H1 (cell line): Measurements from ENCODE around the gene CAPN7. TPM values are rescaled to one million over a fixed set of nuclear protein-coding genes. Genes with fewer than 3 reads are reported as not detected.

ENCODE experiments used
- CTCF ChIA-PET: fragments of 300-600 bp; sonication (Branson Sonifier 250); formaldehyde crosslinking; loops from one replicate; lab custom pipeline; 2021; ENCODE audit not compliant: partially characterized antibody; lab: Charles Lee
- POLR2A ChIA-PET: fragments of 300-600 bp; sonication (Branson Sonifier 250); formaldehyde crosslinking; loops from one replicate; lab custom pipeline; 2021; ENCODE audit warnings: inconsistent platforms; ENCODE audit not compliant: partially characterized antibody; lab: Charles Lee
- DNase-seq, 2 experiments: peaks; one replicate each; pipeline versions ENCODE4 v3.0.0 to v3.0.0-alpha.2; 2010 to 2022; ENCODE audit warnings: low spot score in 2 of 2, low read depth in 1 of 2, mixed read lengths in 1 of 2
- FAIRE-seq: peaks from 2 replicates; lab custom pipeline; 2011; peaks lifted over from hg19 to GRCh38; lab: Jason Lieb, UNC
- H2AFZ ChIP-seq: 2 replicates; pipeline ENCODE4 v1.8.1; 2012; ENCODE audit warnings: low read length, inconsistent platforms
- H2AK5ac ChIP-seq: 2 replicates; pipeline ENCODE4 v1.6.1; 2013; ENCODE audit warnings: low read depth, low read length
- H2BK120ac ChIP-seq: replicated peaks from 2 replicates; pipeline ENCODE3; 2013; ENCODE audit warnings: low read depth, low read length, inconsistent platforms
- H2BK12ac ChIP-seq: 2 replicates; pipeline ENCODE4 v1.6.1; 2013; ENCODE audit warnings: low read depth, low read length
- H2BK15ac ChIP-seq: 2 replicates; pipeline ENCODE4 v1.6.1; 2013; ENCODE audit warnings: low read length
- H2BK20ac ChIP-seq: 2 replicates; pipeline ENCODE4 v1.6.1; 2013; ENCODE audit warnings: low read length
- H2BK5ac ChIP-seq: 2 replicates; pipeline ENCODE4 v1.6.1; 2013; ENCODE audit warnings: low read depth, low read length
- H3K14ac ChIP-seq: 2 replicates; pipeline ENCODE4 v1.6.1; 2013; ENCODE audit warnings: inconsistent platforms; ENCODE audit not compliant: insufficient read length
- H3K18ac ChIP-seq: 2 replicates; pipeline ENCODE4 v1.6.1; 2013; ENCODE audit warnings: low read length; ENCODE audit errors: extremely low read depth
- H3K23ac ChIP-seq: 2 replicates; pipeline ENCODE4 v1.6.1; 2013; ENCODE audit warnings: inconsistent platforms; ENCODE audit not compliant: insufficient read length
- H3K23me2 ChIP-seq: 2 replicates; pipeline ENCODE4 v1.6.1; 2013; ENCODE audit warnings: low read depth, low read length
- H3K27ac ChIP-seq: 2 replicates; pipeline ENCODE4 v1.6.1; 2011; ENCODE audit warnings: low read depth, low read length, inconsistent platforms
- H3K27me3 ChIP-seq, 4 experiments: replicated peaks in 1 of 4; 1 replicate in 1 of 4; 2 replicates in 3 of 4; pipeline versions ENCODE4 v1.6.1 to v1.8.1; 2011 to 2013; ENCODE audit warnings: low read length in 3 of 4, mild to moderate bottlenecking in 3 of 4, inconsistent platforms in 2 of 4, mixed read lengths in 2 of 4, moderate library complexity in 1 of 4; ENCODE audit not compliant: control insufficient read depth in 3 of 4, insufficient read depth in 3 of 4; ENCODE audit errors: extremely low read depth in 1 of 4
- H3K36me3 ChIP-seq, 4 experiments: 2 replicates each; pipeline versions ENCODE4 v1.6.1 to v1.8.1; 2011 to 2013; ENCODE audit warnings: mild to moderate bottlenecking in 4 of 4, low read length in 3 of 4, moderate library complexity in 2 of 4, control low read depth in 1 of 4, inconsistent platforms in 1 of 4; ENCODE audit not compliant: insufficient read depth in 4 of 4, control insufficient read depth in 2 of 4
- H3K4ac ChIP-seq: replicated peaks from 2 replicates; pipeline ENCODE3; 2013; ENCODE audit warnings: low read length, low read depth, mixed read lengths, inconsistent platforms; ENCODE audit not compliant: insufficient read length
- H3K4me1 ChIP-seq, 4 experiments: replicated peaks in 1 of 4; 1 replicate in 1 of 4; 2 replicates in 3 of 4; pipeline versions ENCODE4 v1.6.1 to v1.8.1; 2011 to 2013; ENCODE audit warnings: low read length in 3 of 4, inconsistent platforms in 2 of 4, mixed read lengths in 1 of 4; ENCODE audit not compliant: insufficient read depth in 4 of 4, control insufficient read depth in 3 of 4
- H3K4me2 ChIP-seq, 2 experiments: 2 replicates each; pipeline versions ENCODE4 v1.6.1 to v1.8.1; 2011 to 2013; ENCODE audit warnings: low read depth in 2 of 2, low read length in 2 of 2, control low read depth in 1 of 2, inconsistent platforms in 1 of 2, mild to moderate bottlenecking in 1 of 2; ENCODE audit not compliant: insufficient read depth in 1 of 2
- H3K4me3 ChIP-seq, 4 experiments: fragments of 200-600, 300-600 bp in 1 of 4; sonication (generic), shearing (Covaris generic), sonication (Bioruptor Twin) in 1 of 4; 2 replicates each; pipeline versions ENCODE4 v1.5.1 to v1.8.1; 2011 to 2016; ENCODE audit warnings: low read length in 4 of 4, low read depth in 3 of 4, control low read depth in 2 of 4, inconsistent platforms in 2 of 4, mild to moderate bottlenecking in 2 of 4, mixed read lengths in 1 of 4, moderate library complexity in 1 of 4; ENCODE audit not compliant: insufficient read depth in 2 of 4; ENCODE audit errors: extremely low read depth in 1 of 4
- H3K56ac ChIP-seq: replicated peaks from 2 replicates; pipeline ENCODE3; 2013; ENCODE audit warnings: low read depth, mild to moderate bottlenecking, mixed read lengths, low read length, inconsistent platforms; ENCODE audit not compliant: insufficient read length
- H3K79me1 ChIP-seq: 2 replicates; pipeline ENCODE4 v1.6.1; 2013; ENCODE audit warnings: low read depth, low read length, control low read depth
- H3K79me2 ChIP-seq, 2 experiments: 2 replicates each; pipeline versions ENCODE4 v1.6.1 to v1.8.1; 2012 to 2013; ENCODE audit warnings: low read length in 2 of 2, mild to moderate bottlenecking in 2 of 2, inconsistent platforms in 1 of 2; ENCODE audit not compliant: insufficient read depth in 2 of 2, control insufficient read depth in 1 of 2
- H3K9ac ChIP-seq, 4 experiments: replicated peaks in 1 of 4; 1 replicate in 1 of 4; 2 replicates in 3 of 4; pipeline versions ENCODE4 v1.6.1 to v1.8.1; 2011 to 2013; ENCODE audit warnings: low read depth in 3 of 4, low read length in 3 of 4, control low read depth in 2 of 4, mild to moderate bottlenecking in 2 of 4, moderate library complexity in 2 of 4, inconsistent platforms in 1 of 4; ENCODE audit errors: extremely low read depth in 1 of 4
- H3K9me3 ChIP-seq, 2 experiments: 2 replicates each; pipeline versions ENCODE4 v1.6.1 to v1.8.1; 2012 to 2013; ENCODE audit warnings: mild to moderate bottlenecking in 2 of 2, moderate library complexity in 2 of 2, control low read depth in 1 of 2, inconsistent platforms in 1 of 2, low read depth in 1 of 2, low read length in 1 of 2, mixed read lengths in 1 of 2; ENCODE audit not compliant: insufficient read depth in 2 of 2
- H4K20me1 ChIP-seq, 2 experiments: replicated peaks in 1 of 2; 2 replicates each; pipeline versions ENCODE3 to v1.8.1; 2011 to 2013; ENCODE audit warnings: inconsistent platforms in 2 of 2, low read length in 2 of 2, mild to moderate bottlenecking in 1 of 2; ENCODE audit not compliant: insufficient read depth in 2 of 2, control insufficient read depth in 1 of 2
- H4K5ac ChIP-seq: 2 replicates; pipeline ENCODE4 v1.6.1; 2013; ENCODE audit warnings: low read length, low read depth, mixed read lengths, inconsistent platforms; ENCODE audit not compliant: insufficient read length
- H4K8ac ChIP-seq: 2 replicates; pipeline ENCODE4 v1.8.0; 2013; ENCODE audit warnings: mild to moderate bottlenecking, moderate library complexity, low read length, inconsistent platforms; ENCODE audit not compliant: insufficient read depth; ENCODE audit errors: extremely low read depth
- H4K91ac ChIP-seq: replicated peaks from 2 replicates; pipeline ENCODE3; 2013; ENCODE audit warnings: low read length, mixed read lengths, inconsistent platforms; ENCODE audit not compliant: insufficient read length
- TEAD4 ChIP-seq: IDR thresholded peaks from 2 replicates; pipeline ENCODE4 v1.6.1; 2012; ENCODE audit warnings: low read depth, low read length, inconsistent platforms, mixed read lengths
- WGBS, 2 experiments: shearing (Covaris generic) in 1 of 2; methylation state at CpG; one replicate each; pipeline versions ENCODE4 v1.1.6 to v1.1.7; 2013 to 2015; ENCODE audit warnings: low lambda C conversion rate in 2 of 2, mixed read lengths in 2 of 2, inconsistent platforms in 1 of 2, low coverage in 1 of 2, missing lambda C conversion rate in 1 of 2; ENCODE audit not compliant: insufficient replicate concordance in 2 of 2, insufficient coverage in 1 of 2, insufficient read length in 1 of 2; ENCODE audit errors: extremely low coverage in 1 of 2, missing lambda C conversion rate in 1 of 2; 5-methylcytosine and 5-hydroxymethylcytosine counted together
- polyA plus RNA-seq, 7 experiments: library from polyadenylated mRNA; depleted of rRNA in 3 of 7; stranded (reverse) in 5 of 7; unstranded in 2 of 7; fragments of >200 nt in 5 of 7; fragments of 200-250 nt in 2 of 7; gene quantifications; 1 replicate in 5 of 7; 2 replicates in 1 of 7; 4 replicates in 1 of 7; pipeline versions ENCODE4 v1.2.1 to v1.2.3, GENCODE V29; 2011 to 2013; ENCODE audit warnings: missing spikeins in 2 of 7, mixed read lengths in 2 of 7
- total RNA-seq: library from RNA; stranded (reverse); fragmentation: NEBNext Ultra II Directional; extraction: Animal tissue kit (Norgen Biotek cat#: 25700); gene quantifications from 2 replicates; pipeline ENCODE4 v1.2.1, GENCODE V29; 2021

Gene CAPN7
- total and polyA plus RNA-seq, 2 of the 8 experiments (the other 6 are each of a cell fraction or from before 2014, with no cell fraction given): 5.3 to 13.2 TPM

- H3K79me1 ChIP-seq: no peaks in the 10 kb centered on the region
- POLR2A ChIA-PET: no interaction called here
- H3K9me3 ChIP-seq: no peaks in the 10 kb centered on the region
- no peak overlapping the region for H3K9ac ChIP-seq
- H2BK15ac ChIP-seq: no peak overlapping the region
- no peak overlapping the region for H4K91ac ChIP-seq
- no peak overlapping the region for H3K23ac ChIP-seq
- no peaks in the 10 kb centered on the region for H3K23me2 ChIP-seq
- H2AFZ ChIP-seq: no peak overlapping the region
- no peak overlapping the region for H2BK12ac ChIP-seq
- no peak overlapping the region for H2BK120ac ChIP-seq
- no peak overlapping the region for H2AK5ac ChIP-seq
- H3K4me3 ChIP-seq: no peak overlapping the region
- peaks cover 0 to 38% (median 9%) of the 10 kb centered on the region in 4 experiments; a peak in 7 of 8 replicates for H3K36me3 ChIP-seq
- H2BK20ac ChIP-seq: no peak overlapping the region
- no peak overlapping the region for H4K8ac ChIP-seq
- H4K5ac ChIP-seq: no peak overlapping the region
- H3K79me2 ChIP-seq: no peaks in the 10 kb centered on the region
- H4K20me1 ChIP-seq: peaks cover 0 to 3% of the 10 kb centered on the region in 2 experiments
- no peak for FAIRE-seq
- H3K14ac ChIP-seq: no peak overlapping the region
- CTCF ChIA-PET: interaction anchor here (0.6 to 1.5 kb wide), 4 partner anchors 22 to 159 kb away, joined by 3 to 5 read pairs (median 3); partner anchors contain the start of gene CAPN7
- no peaks in the 10 kb centered on the region for H3K4me1 ChIP-seq
- no peak overlapping the region for H3K4me2 ChIP-seq
- H3K27ac ChIP-seq: no peak overlapping the region
- DNase-seq: no peak
- no peak overlapping the region for H3K56ac ChIP-seq
- WGBS, 2 experiments: 84% methylated on average over 2 of the region's 2 CpGs; no CpG with 5 or more reads in 1 of the 2 experiments
- H3K18ac ChIP-seq: no peak overlapping the region
- H3K27me3 ChIP-seq: no peaks in the 10 kb centered on the region
- H3K4ac ChIP-seq: no peak overlapping the region
- H2BK5ac ChIP-seq: no peak overlapping the region
- no peak for TF ChIP-seq TEAD4
Observed at GRCh38 chr3:15246186-15246585, 40.1 kb downstream of the CAPN7 start.
